Upper lobe of left lung (tissue), 6 donors: ENCODE measurements around the gene ZNF200. TPM values are rescaled to one million over a fixed set of nuclear protein-coding genes. Genes with fewer than 3 reads are reported as not detected.

ENCODE experiments used
- ATAC-seq, 2 donors: fragments of 200-7000 bp; cut with Tn5 transposase; one replicate each; pipeline ENCODE4 v1.9.1; 2022; ENCODE audit warnings: mild to moderate bottlenecking in 2 of 2, moderate library complexity in 2 of 2; ENCODE audit not compliant: low FRiP score in 2 of 2
- DNase-seq, 2 donors: peaks; one replicate each; pipeline ENCODE4 v3.0.0-alpha.2; 2019 to 2020
- H3K27ac ChIP-seq, 4 donors: fragments of 200-600 bp; sonication (generic); one replicate each; pipeline ENCODE4 v1.5.1; 2016 to 2019
- H3K27me3 ChIP-seq, 4 donors: fragments of 200-600 bp; sonication (generic); one replicate each; pipeline ENCODE4 v1.5.1; 2017 to 2019
- H3K36me3 ChIP-seq, 4 donors: fragments of 200-600 bp; sonication (generic); one replicate each; pipeline ENCODE4 v1.5.1; 2016 to 2019
- H3K4me1 ChIP-seq, 4 donors: fragments of 200-600 bp; sonication (generic); one replicate each; pipeline ENCODE4 v1.5.1; 2018 to 2019
- H3K4me3 ChIP-seq, 4 donors: fragments of 200-600 bp; sonication (generic); one replicate each; pipeline ENCODE4 v1.5.1; 2017 to 2019; ENCODE audit warnings: mild to moderate bottlenecking in 2 of 4, moderate library complexity in 1 of 4
- H3K9me3 ChIP-seq, 4 donors: fragments of 200-600 bp; sonication (generic); one replicate each; pipeline ENCODE4 v1.5.1; 2018 to 2019
- EP300 ChIP-seq, 4 donors: sonication (generic); formaldehyde crosslinking; IDR thresholded peaks; one replicate each; pipeline ENCODE4 v1.5.1; 2017; ENCODE audit warnings: antibody characterized with exemption in 4 of 4, control low read depth in 2 of 4
- POLR2A ChIP-seq, 4 donors: fragments of 450-650 bp; IDR thresholded peaks; one replicate each; pipeline ENCODE4 v1.5.1; 2016 to 2017; ENCODE audit warnings: antibody characterized with exemption in 4 of 4, mild to moderate bottlenecking in 2 of 4
- POLR2AphosphoS5 ChIP-seq, 2 donors: sonication (generic); formaldehyde crosslinking; IDR thresholded peaks; one replicate each; pipeline ENCODE4 v1.5.1; 2017; ENCODE audit warnings: antibody characterized with exemption in 2 of 2
- WGBS, 2 donors: methylation state at CpG; one replicate each; pipeline ENCODE4 v1.1.5; 2017 to 2018; 5-methylcytosine and 5-hydroxymethylcytosine counted together
- total RNA-seq, 6 donors: library from RNA; depleted of rRNA in 4 of 6; stranded (reverse); fragments of >200 nt in 4 of 6; gene quantifications; one replicate each; pipeline versions ENCODE4 v1.1.0 to v1.2.1, GENCODE V29; 2016 to 2021
- TF ChIP-seq, protein P1 (sequence below), 6 experiments: fragments of 450-650 bp in 4 of 6; fragments of 200-600 bp in 2 of 6; sonication (generic) in 2 of 6; IDR thresholded peaks; one replicate each; pipeline ENCODE4 v1.5.1; 2016 to 2019; ENCODE audit warnings: antibody characterized with exemption in 6 of 6
- donor health status: DM: no; HTN: no; CAD: no; lungs with moderate emphysema.
- donor health status: DM: no; HTN: yes; CAD: no; lungs with severe emphysema.

ZNF200 gene
- total RNA-seq, 6 donors from 2014 or later: 6.4 to 9.5 (median 7.8) TPM

DNA sequence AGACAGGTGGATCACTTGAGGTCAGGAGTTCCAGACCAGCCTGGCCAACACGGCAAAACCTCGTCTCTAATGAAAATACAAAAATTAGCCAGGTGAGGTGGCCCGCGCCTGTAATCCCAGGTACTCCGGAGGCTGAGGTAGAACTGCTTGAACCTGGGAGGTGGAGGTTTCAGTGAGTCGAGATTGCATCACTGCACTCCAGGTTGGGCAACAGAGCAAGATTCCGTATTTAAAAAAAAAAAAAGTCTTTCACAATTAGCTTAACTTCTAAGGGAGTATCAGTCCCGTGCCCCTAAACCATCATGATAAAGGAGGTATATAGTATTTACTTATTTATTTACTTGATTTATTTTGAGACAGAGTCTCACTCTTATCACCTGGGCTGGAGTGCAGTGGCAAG is 24.9 kb upstream of the ZNF200 start:
- Histone ChIP-seq H3K27ac (peak overlapping the region; percentile 63 to 84 (median 76)), H3K4me3 (no peak overlapping the region), H3K36me3 (no peaks in the 10 kb centered on the region), H3K27me3 (no peaks in the 10 kb centered on the region), H3K9me3 (no peaks in the 10 kb centered on the region), H3K4me1 (peaks cover 2 to 18% (median 4%) of the 10 kb centered on the region in 4 donors)
- no peak for TF ChIP-seq POLR2AphosphoS5 (IDR thresholded peaks at IDR 0.05)
- no peak for TF ChIP-seq POLR2A (IDR thresholded peaks at IDR 0.05)
- no peak for TF ChIP-seq EP300 (IDR thresholded peaks at IDR 0.05)
- TF ChIP-seq, protein P1, sequence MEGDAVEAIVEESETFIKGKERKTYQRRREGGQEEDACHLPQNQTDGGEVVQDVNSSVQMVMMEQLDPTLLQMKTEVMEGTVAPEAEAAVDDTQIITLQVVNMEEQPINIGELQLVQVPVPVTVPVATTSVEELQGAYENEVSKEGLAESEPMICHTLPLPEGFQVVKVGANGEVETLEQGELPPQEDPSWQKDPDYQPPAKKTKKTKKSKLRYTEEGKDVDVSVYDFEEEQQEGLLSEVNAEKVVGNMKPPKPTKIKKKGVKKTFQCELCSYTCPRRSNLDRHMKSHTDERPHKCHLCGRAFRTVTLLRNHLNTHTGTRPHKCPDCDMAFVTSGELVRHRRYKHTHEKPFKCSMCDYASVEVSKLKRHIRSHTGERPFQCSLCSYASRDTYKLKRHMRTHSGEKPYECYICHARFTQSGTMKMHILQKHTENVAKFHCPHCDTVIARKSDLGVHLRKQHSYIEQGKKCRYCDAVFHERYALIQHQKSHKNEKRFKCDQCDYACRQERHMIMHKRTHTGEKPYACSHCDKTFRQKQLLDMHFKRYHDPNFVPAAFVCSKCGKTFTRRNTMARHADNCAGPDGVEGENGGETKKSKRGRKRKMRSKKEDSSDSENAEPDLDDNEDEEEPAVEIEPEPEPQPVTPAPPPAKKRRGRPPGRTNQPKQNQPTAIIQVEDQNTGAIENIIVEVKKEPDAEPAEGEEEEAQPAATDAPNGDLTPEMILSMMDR (IDR thresholded peaks at IDR 0.05): no peak
- WGBS, 2 donors: 68 to 82% methylated on average over 8 of the region's 8 CpGs
- DNase-seq: peak in 1 of 2 donors; percentile 56
- no peak for ATAC-seq

DNA sequence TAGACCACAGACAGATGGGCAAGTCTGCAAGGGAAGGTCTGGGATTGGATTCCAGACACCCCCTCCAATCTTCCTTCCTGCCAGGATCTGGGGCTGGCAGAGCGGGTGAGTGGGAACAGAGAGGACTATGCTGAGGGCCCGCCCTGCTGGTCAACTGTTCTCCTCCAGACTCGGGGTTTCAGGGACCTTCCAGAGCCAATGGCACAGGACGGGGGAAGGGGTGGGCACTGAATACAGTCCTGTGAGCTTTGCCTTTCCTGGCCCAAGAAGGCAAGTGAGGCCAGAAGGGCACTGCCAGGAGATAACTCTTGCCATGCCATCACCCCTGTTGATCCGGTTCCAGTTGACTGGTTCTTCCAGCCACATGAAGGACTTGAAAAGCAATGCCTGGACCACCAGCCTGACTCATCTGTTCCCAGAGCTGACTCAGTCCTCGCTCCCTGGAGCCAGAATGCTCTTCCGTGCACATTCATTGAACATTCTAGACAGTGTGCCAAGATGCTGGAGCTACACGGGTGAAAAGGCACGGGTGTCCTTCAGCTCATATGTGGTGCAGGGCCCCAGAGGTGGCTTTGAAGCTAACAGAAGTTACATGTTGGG is 22.0 kb upstream of the ZNF200 start:
- 48 to 74% methylated on average over 2 to 9 of the region's 9 CpGs for WGBS, 2 donors
- TF ChIP-seq, protein P1 (IDR thresholded peaks at IDR 0.05): no peak
- TF ChIP-seq POLR2A (IDR thresholded peaks at IDR 0.05): no peak
- TF ChIP-seq POLR2AphosphoS5 (IDR thresholded peaks at IDR 0.05): no peak
- no peak for TF ChIP-seq EP300 (IDR thresholded peaks at IDR 0.05)
- H3K9me3 ChIP-seq: no peaks in the 10 kb centered on the region
- peaks cover 0 to 6% (median 2%) of the 10 kb centered on the region in 4 donors for H3K4me1 ChIP-seq
- peak in 1 of 2 donors; percentile 15 for ATAC-seq
- H3K27ac ChIP-seq: peak overlapping the region; percentile 63 to 84 (median 76)
- peak overlapping the region in 3 of 4 donors; percentile 1 to 48 (median 20) for H3K4me3 ChIP-seq
- no peak for DNase-seq
- H3K36me3 ChIP-seq: no peaks in the 10 kb centered on the region
- H3K27me3 ChIP-seq: no peaks in the 10 kb centered on the region

DNA sequence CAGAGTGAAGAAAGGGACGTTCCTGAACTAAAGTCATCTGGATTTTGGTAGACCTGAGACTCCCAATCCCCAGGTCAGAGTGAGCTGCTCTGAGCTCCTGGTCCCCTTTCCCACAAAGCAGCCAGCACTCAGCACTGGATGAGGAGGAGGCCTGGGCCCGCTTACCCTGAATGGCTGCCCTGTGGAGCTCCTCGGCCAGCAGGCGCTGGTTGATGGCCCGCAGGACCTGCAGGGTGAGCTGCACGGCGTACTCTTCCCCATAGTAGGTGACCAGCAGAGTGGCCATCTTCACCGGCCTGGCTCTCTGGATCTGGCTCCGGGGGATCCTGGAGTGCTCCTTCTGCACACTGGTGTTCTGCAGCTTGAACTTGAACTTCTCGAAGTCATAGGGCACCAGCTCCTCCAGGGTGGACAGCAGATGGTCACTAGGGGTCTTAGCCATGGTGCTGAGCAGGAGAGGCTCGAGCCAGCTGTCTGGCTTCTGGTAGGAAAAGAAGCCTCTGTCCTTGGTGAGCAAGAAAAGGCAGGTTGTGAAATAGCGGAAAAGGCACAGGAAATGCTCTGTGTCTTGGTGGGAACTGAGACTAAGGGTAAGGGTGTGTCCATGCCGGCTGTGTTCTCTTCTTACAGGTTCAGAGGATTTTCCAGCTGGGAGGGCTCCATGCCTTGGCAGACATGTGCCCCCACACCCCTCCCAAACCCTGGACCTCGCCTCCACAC is 21.3 kb upstream of the ZNF200 start, which contains the start of gene MEFV:
MEFV (minus strand) TSS at position 488 of the 720 bp plus-strand sequence; CDS start at position 442, 46 bp downstream.
- Histone ChIP-seq H3K4me3 (peak within 1 kb of the TSS in 3 of 4 donors; percentile 20 to 48 (median 27)), H3K4me1 (peaks cover 0 to 6% (median 2%) of the 10 kb centered on the region in 4 donors), H3K36me3 (no peaks in the 10 kb centered on the region), H3K27me3 (no peaks in the 10 kb centered on the region), H3K9me3 (no peaks in the 10 kb centered on the region), H3K27ac (peak within 1 kb of the TSS; percentile 63 to 84 (median 76))
- peak in 1 of 4 donors; percentile 45 for TF ChIP-seq POLR2A (IDR thresholded peaks at IDR 0.05)
- peak; percentile 43 to 45 for TF ChIP-seq POLR2AphosphoS5 (IDR thresholded peaks at IDR 0.05)
- no peak for TF ChIP-seq EP300 (IDR thresholded peaks at IDR 0.05)
- peak; percentile 52 to 61 for DNase-seq
- 52 to 73% methylated on average over 4 to 14 of the region's 14 CpGs for WGBS, 2 donors
- ATAC-seq: peak in 1 of 2 donors; percentile 66

DNA sequence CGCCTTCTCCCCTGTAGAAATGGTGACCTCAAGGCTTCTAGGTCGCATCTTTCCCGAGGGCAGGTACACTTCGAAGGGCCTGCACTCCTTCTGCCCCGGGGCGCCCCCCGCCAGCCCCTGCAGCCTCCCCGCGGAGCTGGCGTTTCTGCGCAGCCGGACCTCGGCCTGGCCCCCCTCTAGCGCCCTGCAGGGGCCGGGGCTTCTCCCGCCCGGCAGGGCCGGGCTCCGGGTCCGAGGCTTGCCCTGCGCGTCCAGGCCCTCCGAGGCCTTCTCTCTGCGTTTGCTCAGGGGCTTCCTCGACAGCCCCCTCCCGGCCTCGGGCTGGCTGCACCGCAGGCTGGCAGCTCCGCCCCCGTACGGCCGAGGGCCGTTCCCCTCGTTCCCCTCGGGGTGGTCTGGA is 19.4 kb upstream of the ZNF200 start:
- H3K4me3 ChIP-seq: peak overlapping the region in 1 of 4 donors; percentile 48
- 41 to 56% methylated on average over 17 to 33 of the region's 35 CpGs for WGBS, 2 donors

More for the DNA sequence above, 19.4 kb upstream of the ZNF200 start:
- Histone ChIP-seq H3K27ac (no peak overlapping the region), H3K27me3 (no peaks in the 10 kb centered on the region), H3K9me3 (no peaks in the 10 kb centered on the region), H3K4me1 (peaks cover 0 to 6% (median 2%) of the 10 kb centered on the region in 4 donors), H3K36me3 (no peaks in the 10 kb centered on the region)
- TF ChIP-seq POLR2AphosphoS5 (IDR thresholded peaks at IDR 0.05) (no peak), POLR2A (IDR thresholded peaks at IDR 0.05) (no peak), EP300 (IDR thresholded peaks at IDR 0.05) (no peak)
- TF ChIP-seq, protein P1 (IDR thresholded peaks at IDR 0.05): no peak
- no peak for ATAC-seq
- peak in 1 of 2 donors; percentile 67 for DNase-seq
